HG02623 (cell line): ENCODE data around the gene LMOD3.

Experiments
- ATAC-seq: cut with Tn5 transposase; IDR thresholded peaks from one replicate; pipeline ENCODE4 v1.9.1; 2021; ENCODE audit warnings: moderate library complexity; ENCODE audit not compliant: unreplicated experiment

Gene LMOD3

GRCh38 chr3:69094467-69095205, 27.8 kb downstream of the LMOD3 start:
- ATAC-seq, result no peak

GRCh38 chr3:69092030-69092516, 30.3 kb downstream of the LMOD3 start:
- peak; percentile 70 for ATAC-seq

GRCh38 chr3:69091389-69092029, 30.9 kb downstream of the LMOD3 start:
- no peak for ATAC-seq

GRCh38 chr3:69090021-69090420, 32.4 kb downstream of the LMOD3 start:
- ATAC-seq, result no peak

GRCh38 chr3:69088063-69088462, 34.3 kb downstream of the LMOD3 start:
- peak; percentile 20 for ATAC-seq

GRCh38 chr3:69087030-69087791, 35.2 kb downstream of the LMOD3 start:
- ATAC-seq, result no peak

- ATAC-seq, result no peak
Observed at GRCh38 chr3:69085833-69086722, 36.3 kb downstream of the LMOD3 start.

- ATAC-seq, result no peak
Observed at GRCh38 chr3:69085168-69085832, 37.1 kb downstream of the LMOD3 start.

- peak; percentile 50 for ATAC-seq
Observed at GRCh38 chr3:69084326-69085167, 37.8 kb downstream of the LMOD3 start, which contains the start of gene ARL6IP5. Gene ARL6IP5, plus strand, starts transcription at chr3:69084937. Its CDS starts 111 bp downstream, at chr3:69085048.

GRCh38 chr3:69082805-69083204, 39.6 kb downstream of the LMOD3 start:
- peak; percentile 59 for ATAC-seq

GRCh38 chr3:69082361-69082760, 40.0 kb downstream of the LMOD3 start:
- no peak for ATAC-seq

GRCh38 chr3:69081583-69082262, 40.7 kb downstream of the LMOD3 start:
- no peak for ATAC-seq

- ATAC-seq, result peak; percentile 41
Observed at GRCh38 chr3:69080233-69080920, 42.0 kb downstream of the LMOD3 start, which contains the start of gene UBA3. Gene UBA3, minus strand, starts transcription at chr3:69080365. Its CDS starts 12 bp downstream, at chr3:69080353.

GRCh38 chr3:69079269-69080159, 42.9 kb downstream of the LMOD3 start:
- ATAC-seq, result no peak

GRCh38 chr3:69072928-69073327, 49.5 kb downstream of the LMOD3 start:
- ATAC-seq, result no peak

GRCh38 chr3:69066121-69066520, 56.3 kb downstream of the LMOD3 start:
- ATAC-seq, result no peak
